HG03066 (cell line): ENCODE results near the gene LRRC28.

Experiments used
- ATAC-seq: cut with Tn5 transposase; IDR thresholded peaks from one replicate; pipeline ENCODE4 v1.9.1; 2021; ENCODE audit warnings: low read depth; ENCODE audit not compliant: unreplicated experiment

The LRRC28 gene

DNA sequence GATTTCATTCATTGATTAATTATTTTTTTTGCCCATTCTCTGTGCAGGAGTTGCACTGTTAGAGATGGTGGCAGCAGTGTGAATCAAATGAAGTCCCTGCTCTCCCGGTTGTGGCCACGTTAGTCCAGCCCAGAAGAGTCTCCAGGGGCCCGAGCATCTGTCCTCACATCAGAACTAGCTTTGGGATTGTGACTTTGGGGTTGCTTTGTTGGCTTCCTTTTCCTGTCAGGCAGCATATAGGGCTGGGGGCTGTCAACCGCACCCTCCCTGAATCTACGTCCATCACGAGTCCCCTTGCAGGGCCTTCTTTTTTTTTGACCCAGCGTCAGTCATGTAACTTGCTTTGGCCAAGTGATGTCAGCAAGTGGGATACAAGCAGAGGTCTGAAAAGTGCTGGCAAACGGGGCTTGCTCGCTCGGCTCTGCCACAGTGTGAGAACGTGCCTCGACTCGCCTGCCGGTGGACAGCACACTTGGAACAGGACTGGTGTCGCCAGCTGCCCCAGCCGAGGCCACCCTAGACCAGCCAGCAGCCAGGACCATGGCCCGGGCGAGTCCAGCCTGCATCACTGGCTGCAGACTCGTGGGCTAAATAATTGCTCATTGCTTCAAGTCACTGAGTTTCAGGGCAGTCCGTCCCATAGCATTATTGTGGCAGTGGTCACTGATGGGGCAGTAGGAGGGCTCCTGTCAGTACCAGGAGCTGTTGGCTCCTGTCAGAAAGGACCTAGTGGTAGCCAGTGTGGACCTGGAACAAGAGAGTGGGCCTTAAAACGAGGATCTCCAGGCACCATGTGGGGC, 162.9 kb downstream of the LRRC28 start:
- no peak for ATAC-seq

GRCh38 chr15:99414755-99415731, 163.8 kb downstream of the LRRC28 start:
- ATAC-seq, result no peak

GRCh38 chr15:99416191-99417188, 165.2 kb downstream of the LRRC28 start:
- no peak for ATAC-seq

- ATAC-seq, result no peak
These were observed 169.9 kb downstream of the LRRC28 start for GRCh38 chr15:99421172-99421656.

- no peak for ATAC-seq
These were observed 170.5 kb downstream of the LRRC28 start for GRCh38 chr15:99421758-99422157.

GRCh38 chr15:99423186-99424130, 172.2 kb downstream of the LRRC28 start:
- ATAC-seq, result no peak

- ATAC-seq, result no peak
These were observed 172.9 kb downstream of the LRRC28 start for GRCh38 chr15:99424131-99424571.

DNA sequence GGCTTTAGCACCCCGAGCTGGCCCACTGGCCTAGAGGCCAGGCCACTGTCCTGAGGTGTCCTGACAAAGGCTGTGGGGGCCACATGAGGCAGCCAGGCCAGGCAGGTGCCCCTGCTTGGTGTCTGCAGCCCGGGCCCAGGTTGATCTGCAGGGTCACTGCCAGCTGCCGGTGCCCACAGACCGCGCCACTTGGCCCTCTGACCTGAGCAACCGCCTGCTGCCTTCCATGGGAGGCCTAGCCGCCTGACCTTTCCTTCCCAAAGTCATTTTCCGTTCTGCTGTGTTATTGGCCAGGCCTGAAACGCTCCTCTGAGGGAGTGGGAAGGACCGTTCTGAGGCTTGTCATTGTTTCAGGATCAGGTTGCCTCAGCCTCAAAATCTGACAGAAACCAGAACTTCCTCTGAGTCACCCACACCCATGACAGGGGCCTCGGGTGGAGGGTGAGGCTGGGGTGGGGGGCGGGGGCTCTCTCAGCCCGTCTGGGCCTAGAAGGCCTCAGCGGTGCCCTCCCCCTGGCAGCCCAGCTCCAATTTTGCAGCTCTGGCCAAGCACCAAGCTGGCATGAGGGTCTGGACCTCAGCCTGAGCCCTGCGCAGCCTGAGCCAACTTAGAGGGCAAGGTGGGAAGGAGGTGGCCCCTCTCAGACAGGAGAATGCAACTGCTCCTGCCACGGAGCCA, 173.8 kb downstream of the LRRC28 start:
- ATAC-seq, result peak; percentile 85

GRCh38 chr15:99425657-99426301, 174.5 kb downstream of the LRRC28 start:
- no peak for ATAC-seq

GRCh38 chr15:99426431-99427105, 175.3 kb downstream of the LRRC28 start:
- no peak for ATAC-seq

DNA sequence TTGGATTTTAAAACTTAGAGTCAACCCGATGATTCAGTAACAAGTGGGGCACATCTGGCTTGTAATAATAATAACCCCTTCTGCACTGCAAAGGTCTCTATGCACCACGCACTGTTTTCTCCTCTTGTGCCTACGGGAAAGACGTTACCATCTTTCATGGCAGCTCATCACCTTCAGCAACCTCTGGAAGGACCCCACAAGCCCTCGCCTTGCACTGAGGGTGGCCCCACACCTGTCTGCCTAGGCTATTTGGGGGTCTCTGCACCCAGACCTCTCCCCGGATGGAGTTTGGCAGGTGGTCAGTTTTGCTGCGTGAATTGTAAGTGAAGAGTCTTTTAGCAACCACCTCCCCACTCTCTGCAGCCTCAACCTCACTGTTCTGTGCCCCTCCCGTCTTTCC, 175.9 kb downstream of the LRRC28 start:
- no peak for ATAC-seq

DNA sequence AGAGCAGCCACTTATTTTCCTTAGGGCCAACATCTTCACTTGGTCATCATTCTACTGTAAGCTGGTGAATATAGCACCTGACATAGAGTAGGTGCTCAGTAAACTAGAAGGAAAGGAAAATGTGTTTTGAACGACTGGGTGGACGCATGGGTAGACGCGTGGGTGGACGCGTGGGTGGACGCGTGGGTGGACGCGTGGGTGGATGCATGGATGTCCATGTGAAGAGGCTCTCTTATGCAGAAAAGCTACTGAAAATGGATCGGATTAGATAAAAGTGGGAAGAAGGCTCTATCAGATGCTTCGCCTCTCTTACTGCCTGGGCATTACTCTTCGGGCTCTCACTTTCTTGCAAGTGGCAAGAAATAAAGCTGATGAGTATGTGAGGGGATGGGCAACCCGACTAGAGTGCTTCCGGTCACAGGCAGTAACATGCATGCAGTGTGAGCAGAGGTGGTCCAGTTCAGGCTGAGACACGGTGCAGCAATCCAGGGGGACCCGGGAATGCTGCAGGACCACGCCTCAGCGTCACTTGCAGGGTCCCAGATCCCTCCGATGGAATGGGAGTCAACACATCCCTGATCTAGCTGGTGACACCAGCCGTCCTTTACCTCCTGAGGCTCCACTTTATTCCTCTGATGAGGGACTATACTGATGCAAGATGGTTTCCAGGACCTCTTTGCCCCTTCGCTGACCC, 176.5 kb downstream of the LRRC28 start:
- ATAC-seq, result no peak

DNA sequence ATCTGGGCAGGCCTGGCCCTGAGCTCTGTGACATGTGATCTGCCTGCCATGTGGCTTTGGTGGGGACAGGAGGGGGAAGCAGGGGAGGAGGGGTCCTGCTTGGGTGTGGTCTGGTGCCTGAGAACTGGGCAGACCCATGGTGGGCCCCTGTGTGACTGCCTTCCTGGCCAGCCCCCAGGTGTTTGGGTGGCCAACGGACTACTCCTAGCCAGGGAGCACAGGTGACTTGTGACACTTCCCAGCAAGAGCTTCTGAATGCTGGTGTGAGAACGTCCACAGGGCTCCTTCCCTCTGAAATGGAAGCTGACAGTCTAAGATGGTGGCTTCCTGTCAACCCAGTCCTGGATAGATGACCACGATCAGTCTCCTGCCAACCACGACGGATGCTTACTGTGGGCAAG, 178.4 kb downstream of the LRRC28 start:
- no peak for ATAC-seq

GRCh38 chr15:99430881-99431401, 179.7 kb downstream of the LRRC28 start:
- no peak for ATAC-seq

- ATAC-seq, result no peak
These were observed 180.4 kb downstream of the LRRC28 start for GRCh38 chr15:99431661-99432091.

GRCh38 chr15:99432271-99433025, 181.2 kb downstream of the LRRC28 start:
- ATAC-seq, result no peak
